Measurements from ENCODE around the gene SMG7.
"Not testable (repeated sequence)": the region's sequence is repeated elsewhere in the genome, so short reads cannot be mapped to it uniquely, and the experiment has no call there.

The SMG7 gene, protein sequence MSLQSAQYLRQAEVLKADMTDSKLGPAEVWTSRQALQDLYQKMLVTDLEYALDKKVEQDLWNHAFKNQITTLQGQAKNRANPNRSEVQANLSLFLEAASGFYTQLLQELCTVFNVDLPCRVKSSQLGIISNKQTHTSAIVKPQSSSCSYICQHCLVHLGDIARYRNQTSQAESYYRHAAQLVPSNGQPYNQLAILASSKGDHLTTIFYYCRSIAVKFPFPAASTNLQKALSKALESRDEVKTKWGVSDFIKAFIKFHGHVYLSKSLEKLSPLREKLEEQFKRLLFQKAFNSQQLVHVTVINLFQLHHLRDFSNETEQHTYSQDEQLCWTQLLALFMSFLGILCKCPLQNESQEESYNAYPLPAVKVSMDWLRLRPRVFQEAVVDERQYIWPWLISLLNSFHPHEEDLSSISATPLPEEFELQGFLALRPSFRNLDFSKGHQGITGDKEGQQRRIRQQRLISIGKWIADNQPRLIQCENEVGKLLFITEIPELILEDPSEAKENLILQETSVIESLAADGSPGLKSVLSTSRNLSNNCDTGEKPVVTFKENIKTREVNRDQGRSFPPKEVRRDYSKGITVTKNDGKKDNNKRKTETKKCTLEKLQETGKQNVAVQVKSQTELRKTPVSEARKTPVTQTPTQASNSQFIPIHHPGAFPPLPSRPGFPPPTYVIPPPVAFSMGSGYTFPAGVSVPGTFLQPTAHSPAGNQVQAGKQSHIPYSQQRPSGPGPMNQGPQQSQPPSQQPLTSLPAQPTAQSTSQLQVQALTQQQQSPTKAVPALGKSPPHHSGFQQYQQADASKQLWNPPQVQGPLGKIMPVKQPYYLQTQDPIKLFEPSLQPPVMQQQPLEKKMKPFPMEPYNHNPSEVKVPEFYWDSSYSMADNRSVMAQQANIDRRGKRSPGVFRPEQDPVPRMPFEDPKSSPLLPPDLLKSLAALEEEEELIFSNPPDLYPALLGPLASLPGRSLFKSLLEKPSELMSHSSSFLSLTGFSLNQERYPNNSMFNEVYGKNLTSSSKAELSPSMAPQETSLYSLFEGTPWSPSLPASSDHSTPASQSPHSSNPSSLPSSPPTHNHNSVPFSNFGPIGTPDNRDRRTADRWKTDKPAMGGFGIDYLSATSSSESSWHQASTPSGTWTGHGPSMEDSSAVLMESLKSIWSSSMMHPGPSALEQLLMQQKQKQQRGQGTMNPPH

DNA sequence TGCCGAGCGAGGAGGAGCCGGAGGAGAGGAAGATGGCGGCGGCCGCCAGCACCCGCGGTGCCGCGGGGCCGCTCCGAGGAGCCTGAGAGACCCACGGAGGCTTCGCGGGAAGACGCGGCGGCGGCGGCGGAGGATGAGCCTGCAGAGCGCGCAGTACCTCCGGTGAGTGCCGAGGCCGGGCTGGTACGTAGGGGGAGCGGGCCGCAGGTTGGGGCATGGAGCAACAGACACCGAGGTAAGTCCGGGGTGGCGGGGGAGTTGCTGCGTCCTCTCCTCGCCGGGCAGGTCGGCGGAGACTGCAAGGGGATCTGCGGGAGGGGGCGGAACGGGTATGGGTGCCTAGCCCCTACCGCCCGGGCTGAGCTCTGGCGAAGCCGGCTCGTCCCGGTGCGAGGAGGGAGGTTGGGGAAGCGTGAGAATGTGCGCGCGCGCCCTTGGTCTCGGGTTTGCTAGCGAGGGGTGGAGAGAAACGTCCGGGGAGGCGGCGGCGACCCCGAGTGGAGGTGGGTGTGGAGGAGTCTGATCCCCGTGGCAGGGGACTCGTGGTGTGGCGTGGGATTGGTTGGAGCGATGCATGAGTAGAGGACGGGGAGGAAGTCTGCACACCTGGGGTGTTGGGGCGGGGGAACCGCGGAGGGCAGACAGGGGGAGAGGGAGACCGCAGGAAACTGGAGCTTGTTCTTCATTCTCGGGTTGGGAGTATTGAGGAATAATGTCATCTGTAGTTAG lies at the start of gene SMG7:
Gene SMG7, plus strand, starts transcription at position 12 of the 729 bp plus-strand sequence. Its CDS starts 122 bp downstream, at position 134.
- peak in 7 of 14 donors; percentile 35 to 74 (median 66) for DNase-seq

DNA sequence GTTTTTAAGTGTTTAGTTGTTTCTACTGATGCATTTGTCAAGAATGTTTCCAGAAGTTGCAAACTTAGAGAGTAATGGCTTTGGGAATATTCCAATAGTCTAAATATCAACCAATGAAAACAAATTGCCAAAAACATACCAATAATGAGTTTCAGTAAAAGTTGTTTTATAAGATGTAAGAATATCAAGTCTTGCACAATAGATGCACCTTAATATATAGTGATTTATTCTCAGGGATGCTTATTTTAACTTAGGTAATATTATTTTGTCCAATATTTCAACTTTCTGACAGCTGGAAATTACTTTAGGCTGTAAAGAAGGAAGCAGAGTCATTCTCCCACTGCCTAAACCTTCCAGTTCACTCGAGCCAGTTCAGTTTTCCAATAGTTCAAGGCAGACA lies 48.8 kb upstream of the SMG7 start:
- no peak for DNase-seq

DNA sequence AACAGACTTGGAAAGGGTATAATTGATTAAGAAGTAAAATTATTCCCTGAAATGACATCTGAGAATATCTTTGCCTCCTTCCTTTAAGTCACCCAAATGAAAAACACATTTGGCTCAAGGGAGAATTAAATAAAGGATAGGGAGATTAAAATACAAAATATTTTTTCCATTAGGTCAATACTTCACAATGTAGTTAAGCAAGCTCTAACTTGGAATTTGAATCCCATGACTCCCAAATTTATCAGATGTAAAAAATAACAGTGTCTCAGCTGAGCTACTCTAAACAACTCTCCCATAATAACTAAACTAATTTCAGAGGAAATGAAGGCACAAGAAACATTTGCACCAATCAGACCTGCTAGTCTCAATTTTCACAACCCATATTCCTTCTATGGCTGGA lies 47.6 kb upstream of the SMG7 start:
- no peak for DNase-seq

DNA sequence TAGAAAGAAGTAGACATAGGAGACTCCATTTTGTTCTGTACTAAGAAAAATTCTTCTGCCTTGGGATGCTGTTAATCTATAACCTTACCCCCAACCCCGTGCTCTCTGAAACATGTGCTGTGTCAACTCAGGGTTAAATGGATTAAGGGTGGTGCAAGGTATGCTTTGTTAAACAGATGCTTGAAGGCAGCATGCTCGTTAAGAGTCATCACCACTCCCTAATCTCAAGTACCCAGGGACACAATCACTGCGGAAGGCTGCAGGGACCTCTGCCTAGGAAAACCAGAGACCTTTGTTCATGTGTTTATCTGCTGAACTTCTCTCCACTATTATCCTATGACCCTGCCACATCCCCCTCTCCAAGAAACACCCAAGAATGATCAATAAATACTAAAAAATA lies 44.7 kb upstream of the SMG7 start:
- not testable (repeated sequence) for DNase-seq

DNA sequence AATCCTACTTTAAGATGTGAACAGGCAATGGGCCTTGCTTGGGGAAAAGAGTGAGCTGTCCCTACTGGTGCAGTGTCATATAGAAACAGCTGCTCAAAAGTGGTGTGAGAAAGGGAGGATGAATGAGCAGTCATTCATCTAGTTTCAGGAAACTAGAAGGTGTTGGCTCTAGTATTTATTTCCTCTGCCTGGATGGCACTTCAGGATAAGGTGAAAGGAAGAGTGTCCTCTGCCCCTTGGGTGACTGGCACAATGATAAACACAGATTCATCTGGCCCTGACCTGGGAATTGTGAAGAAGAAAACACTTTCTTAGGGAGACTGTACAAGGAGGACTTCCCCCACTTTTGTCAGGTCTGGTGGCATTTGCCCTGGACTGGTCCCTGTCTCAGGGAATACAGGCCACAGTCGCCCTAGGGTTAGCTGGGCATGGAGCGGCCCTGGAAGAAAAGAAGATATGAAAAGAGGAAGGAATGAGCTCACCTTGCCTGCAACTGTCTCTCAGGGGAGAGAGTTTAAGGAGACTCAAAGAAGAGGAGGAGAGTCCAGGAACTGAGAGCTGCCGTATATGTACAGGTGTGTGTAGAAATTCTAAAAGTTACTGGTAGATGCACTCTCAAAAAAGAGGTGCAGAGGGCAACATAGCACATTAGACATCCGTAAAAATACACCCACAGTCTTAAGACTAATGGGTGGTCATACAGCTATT lies 40.3 kb upstream of the SMG7 start:
- no peak for DNase-seq

DNA sequence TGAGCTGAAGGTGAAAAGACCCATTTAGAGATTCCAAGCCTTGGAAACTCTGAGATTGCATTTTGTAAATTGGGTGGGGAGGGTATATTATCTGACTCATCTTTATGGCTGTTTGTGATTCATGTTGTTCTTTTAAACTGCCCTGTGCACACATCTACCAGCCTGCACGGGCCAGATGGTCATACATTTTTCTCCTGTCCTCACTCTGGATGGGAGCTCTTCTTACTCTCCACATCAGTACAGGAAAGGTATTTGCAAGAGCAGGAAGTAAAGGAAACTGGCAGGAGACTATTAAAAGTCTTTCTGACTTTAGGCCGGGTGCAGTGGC lies 39.8 kb upstream of the SMG7 start:
- no peak for DNase-seq

DNA sequence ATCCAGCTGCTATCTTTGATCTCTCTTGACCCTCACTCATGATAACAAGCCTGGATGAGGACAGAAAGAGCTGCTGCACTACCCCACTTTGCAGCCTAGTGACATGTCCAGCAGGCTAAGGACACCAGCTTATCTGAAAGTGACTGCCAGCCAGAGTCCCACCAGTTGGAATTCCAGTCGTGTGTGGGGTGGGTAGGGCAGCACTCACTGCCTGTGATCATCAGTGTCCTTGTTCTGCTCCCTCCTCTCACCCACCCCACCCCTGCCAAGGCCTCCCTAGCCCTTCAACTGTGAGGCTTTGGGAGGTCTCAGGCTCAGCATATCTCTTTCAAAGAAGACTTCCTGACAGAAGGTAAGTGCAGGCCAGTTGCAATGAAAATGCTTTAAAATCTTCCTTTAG lies 38.6 kb upstream of the SMG7 start:
- DNase-seq = no peak

DNA sequence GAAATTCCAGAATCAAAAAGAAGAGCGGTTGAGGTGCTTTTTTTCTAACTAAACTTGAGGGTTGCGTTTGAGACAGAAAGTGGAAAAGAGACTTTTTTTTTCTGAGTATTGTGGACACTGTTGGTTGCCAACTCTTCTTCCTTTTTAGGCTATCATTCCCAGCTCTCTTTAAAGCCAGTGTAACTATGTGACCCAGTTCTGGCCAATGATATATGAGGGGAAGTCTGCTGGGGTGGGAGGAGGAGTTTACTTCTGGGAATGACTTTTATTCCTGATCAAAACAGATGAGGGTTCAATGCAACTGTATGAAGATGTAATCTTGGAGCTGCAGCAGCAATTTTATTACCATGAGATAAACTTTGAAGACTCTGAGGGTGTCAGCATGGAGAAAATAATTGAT lies 36.8 kb upstream of the SMG7 start:
- DNase-seq = no peak

DNA sequence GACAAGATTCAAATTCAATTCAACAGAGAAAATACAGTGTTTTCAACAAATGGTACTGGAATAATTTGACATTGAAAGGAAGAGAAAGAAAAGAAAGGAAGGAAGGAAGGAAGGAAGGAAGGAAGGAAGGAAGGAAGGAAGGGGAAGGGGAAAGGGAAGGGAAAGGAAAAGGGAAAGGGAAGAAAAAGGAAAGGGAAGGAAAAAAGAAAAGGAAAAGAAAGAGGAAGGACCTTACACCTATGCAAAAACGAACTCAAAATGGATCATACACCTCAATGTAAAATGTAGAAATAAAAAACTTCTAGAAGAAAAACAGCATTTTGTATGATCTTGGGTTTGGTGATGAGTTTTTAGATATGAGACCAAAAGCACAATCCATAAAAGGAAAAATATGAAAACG lies 34.2 kb upstream of the SMG7 start:
- no peak for DNase-seq

DNA sequence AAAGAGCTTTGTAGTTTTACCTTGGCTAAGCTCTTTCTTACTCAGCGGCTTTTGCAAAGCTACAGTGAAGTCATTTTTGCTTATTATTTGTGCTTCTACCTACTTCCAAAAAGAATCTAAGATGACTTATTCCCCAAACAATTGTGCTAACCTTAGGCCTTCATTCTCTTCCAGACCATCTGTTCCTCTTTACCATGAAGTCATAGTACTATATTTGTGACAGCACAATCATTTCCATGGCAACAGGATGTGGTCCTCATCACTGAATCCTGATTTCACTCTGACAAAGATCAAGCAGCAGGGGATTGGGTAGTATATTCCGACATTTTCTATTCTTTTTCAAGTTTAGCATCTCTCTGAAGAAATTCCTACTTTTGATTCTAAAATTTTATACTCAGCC lies 29.3 kb upstream of the SMG7 start:
- peak in 1 of 14 donors; percentile 95 for DNase-seq

DNA sequence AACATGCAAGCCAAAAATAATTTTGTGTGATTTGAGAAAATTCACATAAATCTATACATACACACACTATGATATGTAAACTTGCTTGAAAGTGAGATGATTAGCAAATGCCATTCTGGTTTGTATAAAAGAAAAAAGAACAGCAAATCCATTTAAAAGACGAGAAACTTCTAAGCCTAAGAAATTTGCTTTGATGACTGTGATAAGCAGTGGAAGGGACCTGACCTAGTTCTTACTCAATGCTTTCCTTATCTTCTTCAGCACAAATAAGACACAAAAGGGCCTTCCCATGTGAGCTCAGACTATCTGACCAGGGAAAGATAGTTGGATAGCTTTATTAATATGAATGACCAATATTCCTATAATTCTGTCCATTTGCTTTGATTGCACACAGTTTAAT lies 28.8 kb upstream of the SMG7 start:
- DNase-seq = peak in 1 of 14 donors; percentile 62

DNA sequence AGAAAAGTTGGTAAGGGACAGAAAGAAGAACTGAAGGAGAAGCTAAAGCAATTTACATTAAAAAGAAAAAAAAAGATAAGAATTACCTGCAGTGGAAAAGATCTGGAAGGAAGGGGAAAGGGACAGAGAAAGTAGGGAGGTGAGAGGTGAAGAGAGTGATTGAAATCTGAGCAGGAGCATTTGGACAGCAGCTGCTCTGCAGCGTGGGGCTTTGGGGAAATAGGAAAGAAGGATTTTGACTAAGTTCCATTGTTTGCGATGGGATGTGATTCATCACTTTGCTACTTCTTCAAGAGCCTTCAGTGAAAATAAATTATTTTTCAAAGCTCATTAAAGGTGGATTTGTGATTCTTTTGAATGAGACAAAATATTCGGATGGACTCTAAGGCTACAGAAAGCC lies 28.1 kb upstream of the SMG7 start:
- DNase-seq = no peak

DNA sequence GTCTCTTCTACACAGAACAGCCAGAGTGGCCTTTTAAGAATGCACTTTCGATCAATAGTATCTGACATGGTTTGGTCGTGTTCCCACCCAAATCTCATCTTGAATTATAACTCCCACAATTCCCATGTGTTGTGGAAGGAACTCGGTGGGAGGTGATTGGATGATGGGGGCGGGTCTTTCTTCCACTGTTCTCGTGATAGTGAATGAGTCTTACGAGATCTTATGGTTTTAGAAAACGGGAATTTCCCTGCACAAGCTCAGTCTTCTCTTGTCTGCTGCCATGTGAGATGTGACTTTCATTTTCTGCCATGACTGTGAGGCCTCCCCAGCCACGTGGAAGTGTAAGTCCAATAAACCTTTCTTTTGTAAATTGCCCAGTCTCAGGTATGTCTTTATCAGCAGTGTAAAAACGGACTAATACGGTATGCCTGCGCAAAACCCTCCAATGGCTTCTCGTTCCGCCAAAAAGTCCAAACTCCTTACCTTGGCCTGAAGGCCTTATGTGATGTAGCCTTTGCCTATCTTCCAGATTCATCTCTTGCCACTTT lies 23.0 kb upstream of the SMG7 start:
- DNase-seq = no peak

DNA sequence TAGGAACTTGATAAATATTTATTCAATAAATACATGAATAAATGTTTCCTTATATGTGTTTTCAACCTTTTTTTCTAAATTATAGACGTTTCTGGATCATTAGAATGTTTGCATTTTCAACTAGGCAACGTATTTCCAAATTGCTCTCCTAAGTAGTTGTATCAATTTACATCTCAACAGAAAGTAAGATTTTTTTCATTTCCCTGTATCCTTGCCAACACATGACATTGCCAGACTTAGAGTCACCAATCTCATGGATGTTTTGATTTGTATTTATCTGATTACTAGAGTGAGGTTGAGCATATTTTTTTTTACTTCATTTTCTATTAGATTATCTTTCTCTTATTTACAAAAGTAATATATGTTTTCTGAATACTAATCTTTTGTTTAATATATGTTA lies 22.2 kb upstream of the SMG7 start:
- no peak for DNase-seq

DNA sequence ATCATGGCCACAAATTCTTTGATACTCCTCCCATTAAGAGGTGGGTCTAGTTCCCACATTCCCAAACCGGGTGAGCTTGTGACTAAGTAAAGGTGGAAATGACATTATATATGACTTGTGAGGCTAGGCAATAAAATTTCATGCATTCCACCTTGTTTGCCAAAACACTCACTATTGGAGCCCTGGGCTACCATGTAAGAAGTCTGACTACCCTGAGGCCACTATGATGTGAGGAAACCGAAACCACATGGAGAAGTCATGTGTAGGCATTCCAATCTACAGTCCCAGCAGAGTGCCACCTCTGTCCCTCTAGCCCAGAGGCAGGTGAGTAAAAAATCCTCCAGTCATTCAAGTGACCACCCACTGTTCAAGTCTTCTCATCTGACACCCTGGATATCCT lies 17.9 kb upstream of the SMG7 start:
- no peak for DNase-seq

DNA sequence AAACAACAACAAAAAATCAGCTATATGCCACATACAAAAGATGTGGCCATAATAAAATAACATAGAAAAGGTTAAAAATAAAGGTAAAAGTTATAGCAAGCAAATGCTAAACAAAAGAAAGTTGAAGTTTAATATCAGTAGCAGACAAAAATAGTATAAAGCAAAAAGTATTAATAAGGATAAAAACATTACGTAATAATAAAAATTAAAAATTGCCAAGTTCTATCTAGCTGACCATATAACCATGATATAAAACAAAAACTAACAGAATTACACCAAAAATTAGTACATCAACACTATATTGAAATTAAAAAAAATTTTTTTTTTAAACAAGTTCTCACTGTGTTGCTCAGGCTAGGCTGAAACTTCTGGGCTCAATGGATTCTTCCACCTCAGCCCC lies 15.5 kb upstream of the SMG7 start:
- DNase-seq = no peak

DNA sequence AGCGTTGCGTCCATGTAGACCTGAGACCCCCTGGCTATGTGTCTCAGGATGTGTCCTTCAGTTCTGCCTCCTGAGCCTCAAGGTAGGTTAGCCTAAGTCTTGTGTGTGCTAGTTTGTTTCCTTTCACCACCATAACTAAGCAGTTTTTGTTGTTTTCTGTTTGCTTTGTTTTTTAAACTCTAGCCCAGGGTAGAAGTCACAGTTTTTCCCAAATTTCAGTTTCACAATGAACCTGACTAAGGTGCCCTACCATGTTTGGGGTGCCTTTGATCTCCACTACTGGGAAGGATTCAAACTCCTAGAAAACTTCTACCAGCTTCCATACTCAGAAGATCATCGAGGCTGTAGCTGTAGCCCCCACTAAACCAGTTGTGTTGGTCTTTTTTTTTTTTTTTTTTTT lies 14.8 kb upstream of the SMG7 start:
- DNase-seq = no peak

DNA sequence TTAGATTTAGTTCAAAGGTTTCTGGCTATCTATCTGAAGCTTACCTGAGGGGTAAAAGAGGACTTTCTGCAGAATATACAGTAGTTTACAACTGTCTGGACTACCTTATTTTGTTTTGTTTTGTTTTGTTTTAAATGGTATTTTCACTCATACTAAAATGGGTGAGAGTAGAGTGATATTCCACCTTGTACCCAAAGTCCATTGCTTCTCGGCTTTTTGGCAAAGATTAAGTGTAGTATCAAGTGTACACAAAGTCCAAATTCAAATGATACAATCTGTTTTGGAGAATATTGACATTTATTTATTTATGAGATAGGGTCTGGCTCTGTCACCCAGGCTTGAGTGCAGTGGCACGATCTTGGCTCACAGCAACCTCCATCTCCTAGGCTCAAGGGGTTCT lies 11.7 kb upstream of the SMG7 start:
- no peak for DNase-seq

DNA sequence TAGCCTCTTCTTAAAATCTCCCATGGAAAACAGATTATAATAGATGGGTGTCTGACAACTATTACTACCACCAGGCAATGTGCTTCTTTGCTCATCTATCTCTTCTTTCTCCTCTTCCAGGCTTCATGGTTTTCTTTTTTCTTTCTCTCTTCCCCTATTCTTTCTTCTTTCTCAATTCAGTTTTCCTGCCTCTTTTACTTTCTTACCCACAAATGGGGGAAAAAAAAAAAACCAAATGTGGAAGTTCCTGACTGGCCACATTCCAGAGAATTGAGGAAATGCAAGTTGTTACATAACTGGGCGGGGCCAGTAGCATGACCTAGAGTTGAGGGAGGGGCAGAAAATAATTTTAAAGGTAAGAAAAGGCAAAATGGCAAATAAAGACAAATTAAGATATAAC lies 10.9 kb upstream of the SMG7 start:
- no peak for DNase-seq

DNA sequence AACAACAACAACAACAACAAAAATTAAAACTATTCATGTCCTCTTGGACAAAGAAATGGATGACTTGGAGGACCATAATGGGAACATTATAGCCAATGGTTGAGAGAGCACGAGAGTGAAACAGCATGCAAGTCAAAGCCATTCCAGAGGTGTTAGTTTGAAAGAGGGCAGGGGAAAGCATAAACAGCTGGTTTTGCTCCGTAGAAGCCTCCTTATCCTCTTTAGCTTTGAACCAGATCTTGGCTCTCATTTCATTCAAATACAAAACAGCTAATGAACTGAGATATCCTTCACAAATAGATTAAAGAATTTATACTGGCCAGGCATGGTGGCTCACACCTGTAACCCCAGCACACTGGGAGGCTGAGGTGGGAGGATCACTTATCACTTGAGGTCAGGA lies 8.7 kb upstream of the SMG7 start:
- no peak for DNase-seq

DNA sequence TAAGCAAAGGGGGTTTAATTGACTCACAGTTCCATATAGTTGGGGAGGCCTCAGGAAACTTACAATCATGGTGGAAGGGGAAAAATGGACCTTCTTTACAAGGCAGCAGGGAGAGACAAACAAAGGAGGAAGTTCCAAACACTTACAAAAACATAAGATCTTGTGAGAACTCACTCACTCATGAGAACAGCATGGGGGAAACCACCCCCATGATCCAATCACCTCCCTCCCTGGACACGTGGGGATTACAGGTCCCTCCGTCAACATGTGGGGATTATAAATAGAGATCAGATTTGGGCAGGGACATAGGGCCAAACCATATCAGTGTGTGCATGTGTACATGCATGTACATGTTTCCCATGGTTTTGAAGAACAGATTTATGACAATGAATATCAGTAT lies 5.5 kb upstream of the SMG7 start:
- no peak for DNase-seq

DNA sequence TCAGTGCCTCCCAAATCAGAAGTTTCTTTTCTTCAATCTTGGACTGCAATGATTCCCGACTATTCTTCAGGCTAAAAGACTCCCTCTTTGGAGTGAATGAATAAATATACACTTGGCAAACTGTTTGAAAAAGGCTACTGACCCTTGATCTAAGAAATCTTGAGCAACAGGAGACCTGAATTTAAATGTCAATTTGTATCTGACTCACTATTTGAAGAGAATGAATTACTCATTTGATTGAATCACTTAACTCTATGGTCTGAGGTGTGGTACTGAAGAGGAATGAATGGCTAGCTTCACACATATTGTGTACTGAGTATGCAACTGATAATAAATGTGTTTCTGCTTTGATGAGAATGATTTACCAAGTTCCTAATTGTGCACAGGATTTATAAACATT lies 4.6 kb upstream of the SMG7 start:
- no peak for DNase-seq
